NB4 (cell line): ENCODE measurements around the gene GPR21.

ENCODE experiments used
- DNase-seq: peaks from one replicate; pipeline ENCODE4 v3.0.0; 2010; ENCODE audit warnings: low read depth
- H3K4me3 ChIP-seq: one replicate; pipeline ENCODE4 v1.5.1; 2011; ENCODE audit warnings: mild to moderate bottlenecking, low read depth, low read length, moderate library complexity
- CTCF ChIP-seq: IDR thresholded peaks from one replicate; pipeline ENCODE4 v1.5.1; 2012; ENCODE audit warnings: low read depth, low read length
- MYC ChIP-seq: IDR thresholded peaks from 2 replicates; pipeline ENCODE4 v1.6.1; 2011; ENCODE audit warnings: low read depth, low read length
- POLR2A ChIP-seq: IDR thresholded peaks from 2 replicates; pipeline ENCODE4 v1.6.1; 2011; ENCODE audit warnings: mild to moderate bottlenecking; ENCODE audit not compliant: insufficient read length; ENCODE audit errors: extremely low read depth
- TF ChIP-seq, protein P1 (sequence below): IDR thresholded peaks from 2 replicates; pipeline ENCODE4 v1.6.1; 2011; ENCODE audit warnings: low read depth, low read length

Gene GPR21

GRCh38 chr9:122998448-122998847, 35.0 kb upstream of the GPR21 start:
- TF ChIP-seq MYC (no peak), CTCF (no peak), POLR2A (no peak)
- TF ChIP-seq, protein P1, sequence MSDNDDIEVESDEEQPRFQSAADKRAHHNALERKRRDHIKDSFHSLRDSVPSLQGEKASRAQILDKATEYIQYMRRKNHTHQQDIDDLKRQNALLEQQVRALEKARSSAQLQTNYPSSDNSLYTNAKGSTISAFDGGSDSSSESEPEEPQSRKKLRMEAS, result no peak
- no peak overlapping the region for H3K4me3 ChIP-seq
- DNase-seq, result no peak

- no peak for DNase-seq
- no peak for TF ChIP-seq POLR2A
- TF ChIP-seq, protein P1, result no peak
- no peak for TF ChIP-seq MYC
- TF ChIP-seq CTCF, result no peak
- H3K4me3 ChIP-seq, result no peak overlapping the region
Measured at GRCh38 chr9:123000371-123001068, 32.9 kb upstream of the GPR21 start.

DNA sequence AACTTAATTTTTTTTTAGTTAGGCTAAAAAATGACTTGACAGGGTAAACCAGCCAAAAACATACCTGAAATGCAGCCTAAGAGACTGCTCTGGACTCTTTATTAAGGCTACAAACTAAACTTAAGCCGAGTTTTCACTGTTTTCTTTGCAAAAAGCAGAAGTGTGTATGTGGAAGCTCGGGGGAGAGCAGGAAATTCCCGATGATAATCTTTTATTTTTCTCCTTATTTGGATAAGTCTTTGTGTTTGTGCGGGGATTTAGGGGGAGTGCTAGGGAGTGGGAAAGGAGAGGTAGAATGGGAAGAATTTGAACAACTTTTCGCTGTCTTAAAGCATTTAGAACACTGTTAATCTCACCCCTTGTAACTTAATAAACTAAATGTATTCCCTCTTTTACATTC, 30.7 kb upstream of the GPR21 start:
- DNase-seq, result no peak
- no peak overlapping the region for H3K4me3 ChIP-seq
- TF ChIP-seq POLR2A, result no peak
- no peak for TF ChIP-seq CTCF
- TF ChIP-seq, protein P1, result no peak
- no peak for TF ChIP-seq MYC

GRCh38 chr9:123003466-123003865, 30.0 kb upstream of the GPR21 start:
- DNase-seq, result no peak
- TF ChIP-seq POLR2A, result no peak
- no peak for TF ChIP-seq MYC
- no peak for TF ChIP-seq CTCF
- TF ChIP-seq, protein P1, result no peak
- H3K4me3 ChIP-seq, result no peak overlapping the region

DNA sequence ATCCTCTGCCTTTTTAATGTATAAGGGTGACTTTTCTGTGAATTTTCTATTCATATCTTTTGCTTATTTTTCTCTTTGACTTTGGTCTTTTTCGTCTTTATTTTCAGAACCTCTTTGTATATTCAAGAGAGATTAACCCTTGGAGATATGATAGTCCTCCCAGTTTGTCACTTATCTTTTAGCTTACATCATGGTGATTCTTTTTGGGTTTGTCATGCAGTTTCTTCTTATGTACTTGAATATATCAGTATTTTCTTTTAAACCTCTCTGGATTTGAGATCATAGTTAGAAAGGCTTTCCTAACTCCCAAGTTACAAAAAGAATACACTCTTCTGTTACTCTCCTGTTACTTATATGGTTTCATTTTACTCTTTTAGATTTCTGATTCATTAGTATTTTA, 27.5 kb upstream of the GPR21 start:
- no peak for DNase-seq
- no peak overlapping the region for H3K4me3 ChIP-seq
- TF ChIP-seq, protein P1, result no peak
- TF ChIP-seq MYC (no peak), POLR2A (no peak)

GRCh38 chr9:123007269-123007668, 26.2 kb upstream of the GPR21 start:
- no peak overlapping the region for H3K4me3 ChIP-seq
- no peak for DNase-seq
- TF ChIP-seq MYC (no peak), POLR2A (no peak), CTCF (no peak)
- TF ChIP-seq, protein P1, result no peak
